ENCODE measurements around the gene ENAH.
"Not testable (repeated sequence)": the region's sequence is repeated elsewhere in the genome, so short reads cannot be mapped to it uniquely, and the experiment has no call there.

The ENAH gene

GRCh38 chr1:225650179-225650578, 2.7 kb downstream of the ENAH start:
- no peak for DNase-seq (ENCODE audit: low read depth, low spot score)

- no peak for DNase-seq (ENCODE audit: low read depth, low spot score)
Measured at GRCh38 chr1:225645194-225645895, 7.6 kb downstream of the ENAH start.

- DNase-seq (ENCODE audit: low read depth, low spot score) = no peak
Measured at GRCh38 chr1:225644666-225645065, 8.3 kb downstream of the ENAH start.

GRCh38 chr1:225642177-225642576, 10.7 kb downstream of the ENAH start:
- DNase-seq (ENCODE audit: low read depth, low spot score) = no peak

- DNase-seq (ENCODE audit: low read depth, low spot score) = no peak
Measured at GRCh38 chr1:225638853-225639252, 14.1 kb downstream of the ENAH start.

- no peak for DNase-seq (ENCODE audit: low read depth, low spot score)
Measured at GRCh38 chr1:225637651-225638199, 15.2 kb downstream of the ENAH start.

- DNase-seq (ENCODE audit: low read depth, low spot score) = not testable (repeated sequence)
Measured at GRCh38 chr1:225636992-225637391, 15.9 kb downstream of the ENAH start.

- no peak for DNase-seq (ENCODE audit: low read depth, low spot score)
Measured at GRCh38 chr1:225635649-225636048, 17.3 kb downstream of the ENAH start.

- DNase-seq (ENCODE audit: low read depth, low spot score) = not testable (repeated sequence)
Measured at GRCh38 chr1:225632836-225633235, 20.1 kb downstream of the ENAH start.

GRCh38 chr1:225631021-225631663, 21.8 kb downstream of the ENAH start:
- no peak for DNase-seq (ENCODE audit: low read depth, low spot score)

- no peak for DNase-seq (ENCODE audit: low read depth, low spot score)
Measured at GRCh38 chr1:225629483-225629882, 23.4 kb downstream of the ENAH start.

GRCh38 chr1:225628794-225629193, 24.1 kb downstream of the ENAH start:
- DNase-seq (ENCODE audit: low read depth, low spot score) = not testable (repeated sequence)

- no peak for DNase-seq (ENCODE audit: low read depth, low spot score)
Measured at GRCh38 chr1:225627304-225627947, 25.5 kb downstream of the ENAH start.

GRCh38 chr1:225626698-225627097, 26.2 kb downstream of the ENAH start:
- DNase-seq (ENCODE audit: low read depth, low spot score) = no peak

GRCh38 chr1:225617956-225618355, 35.0 kb downstream of the ENAH start:
- DNase-seq (ENCODE audit: low read depth, low spot score) = no peak

GRCh38 chr1:225617479-225617878, 35.4 kb downstream of the ENAH start:
- no peak for DNase-seq (ENCODE audit: low read depth, low spot score)

GRCh38 chr1:225615403-225615790, 37.5 kb downstream of the ENAH start:
- not testable (repeated sequence) for DNase-seq (ENCODE audit: low read depth, low spot score)

GRCh38 chr1:225613006-225613405, 39.9 kb downstream of the ENAH start:
- no peak for DNase-seq (ENCODE audit: low read depth, low spot score)

- no peak for DNase-seq (ENCODE audit: low read depth, low spot score)
Measured at GRCh38 chr1:225612287-225612686, 40.6 kb downstream of the ENAH start.

- DNase-seq (ENCODE audit: low read depth, low spot score) = no peak
Measured at GRCh38 chr1:225611537-225612223, 41.2 kb downstream of the ENAH start.

GRCh38 chr1:225610539-225610938, 42.4 kb downstream of the ENAH start:
- DNase-seq (ENCODE audit: low read depth, low spot score) = no peak

All from activated CD4-positive, CD25-positive, alpha-beta regulatory T cell treated with anti-CD3 and anti-CD28 coated beads, Interleukin-2, amount 50 U/mL, for 16 hours (primary cell).